ENCODE data around the gene LMF1. TPM values are rescaled to one million over a fixed set of nuclear protein-coding genes. Genes with fewer than 3 reads are reported as not detected.

The LMF1 gene
- total and polyA plus RNA-seq, 2 of the 8 experiments (the other 6 are each of a cell fraction or from before 2014, with no cell fraction given): 3.5 to 9.1 TPM

GRCh38 chr16:912322-912683, 58.5 kb downstream of the LMF1 start (continued):
- TF ChIP-seq CHD7 (IDR thresholded peaks at IDR 0.05; ENCODE audit: insufficient replicate concordance, low read length) (no peak), CHD2 (IDR thresholded peaks at IDR 0.05; ENCODE audit: low read length) (no peak), TAF7 (optimal IDR thresholded peaks at IDR 0.05; ENCODE audit: borderline replicate concordance, low read depth, low read length) (no peak), SAP30 (IDR thresholded peaks at IDR 0.05; ENCODE audit: insufficient read depth, insufficient replicate concordance, low read length) (no peak), KDM5A (IDR thresholded peaks at IDR 0.05; ENCODE audit: low read length) (no peak), KDM4A (IDR thresholded peaks at IDR 0.05; ENCODE audit: low read depth, low read length, severe bottlenecking) (no peak), USF2 (IDR thresholded peaks at IDR 0.05; ENCODE audit: low read length) (no peak), HDAC6 (IDR thresholded peaks at IDR 0.05; ENCODE audit: low read depth, low read length) (no peak), EZH2 (IDR thresholded peaks at IDR 0.05; ENCODE audit: low read depth, low read length, severe bottlenecking) (no peak), JUND (IDR thresholded peaks at IDR 0.05; ENCODE audit: low read length) (no peak), RBBP5 (IDR thresholded peaks at IDR 0.05; ENCODE audit: borderline replicate concordance, low read depth, low read length) (no peak)

Data from H1 (cell line).